GM12878 (cell line): ENCODE measurements around the gene PAX2.

Experiments used
- CBX5 ChIP-seq: sonication (generic); IDR thresholded peaks from 2 replicates; pipeline ENCODE4 v1.6.1; 2016; ENCODE audit warnings: low read depth, moderate library complexity, mild to moderate bottlenecking, inconsistent platforms
- CTCF ChIP-seq, 3 experiments: IDR thresholded peaks in 2 of 3; conservative IDR thresholded peaks in 1 of 3; 2 replicates each; pipeline ENCODE4 v1.5.1; 2011; ENCODE audit warnings: low read depth in 3 of 3, low read length in 3 of 3, mild to moderate bottlenecking in 3 of 3, control low read depth in 2 of 3, moderate library complexity in 2 of 3, inconsistent platforms in 1 of 3, mixed read lengths in 1 of 3; ENCODE audit not compliant: control insufficient read depth in 2 of 3, insufficient read depth in 1 of 3; ENCODE audit errors: extremely low read depth in 1 of 3
- EZH2 ChIP-seq: IDR thresholded peaks from 2 replicates; pipeline ENCODE4 v1.6.1; 2012; ENCODE audit warnings: low read depth, mild to moderate bottlenecking, control low read depth, inconsistent platforms, low read length, borderline replicate concordance; ENCODE audit not compliant: control insufficient read depth
- NR2F1 ChIP-seq: fragments of 450-650 bp; conservative IDR thresholded peaks from 2 replicates; pipeline ENCODE4 v1.6.1; 2017; ENCODE audit warnings: mild to moderate bottlenecking
- RCOR1 ChIP-seq: conservative IDR thresholded peaks from 2 replicates; pipeline ENCODE4 v1.6.1; 2012; ENCODE audit warnings: low read depth, low read length, improper control_type of control experiment

- TF ChIP-seq RCOR1 (no peak), CBX5 (no peak), CTCF (IDR thresholded peaks at IDR 0.05 in 2 of 3, conservative IDR thresholded peaks at IDR 0.05 in 1 of 3; ENCODE audit: control insufficient read depth in 2 of 3, extremely low read depth in 1 of 3, insufficient read depth in 1 of 3, low read depth in 3 of 3, low read length in 3 of 3) (no peak), NR2F1 (no peak), EZH2 (no peak)
Observed at GRCh38 chr10:100877461-100877850, 132.1 kb downstream of the PAX2 start.
